Measurements from ENCODE around the gene WDR37.

The WDR37 gene

DNA sequence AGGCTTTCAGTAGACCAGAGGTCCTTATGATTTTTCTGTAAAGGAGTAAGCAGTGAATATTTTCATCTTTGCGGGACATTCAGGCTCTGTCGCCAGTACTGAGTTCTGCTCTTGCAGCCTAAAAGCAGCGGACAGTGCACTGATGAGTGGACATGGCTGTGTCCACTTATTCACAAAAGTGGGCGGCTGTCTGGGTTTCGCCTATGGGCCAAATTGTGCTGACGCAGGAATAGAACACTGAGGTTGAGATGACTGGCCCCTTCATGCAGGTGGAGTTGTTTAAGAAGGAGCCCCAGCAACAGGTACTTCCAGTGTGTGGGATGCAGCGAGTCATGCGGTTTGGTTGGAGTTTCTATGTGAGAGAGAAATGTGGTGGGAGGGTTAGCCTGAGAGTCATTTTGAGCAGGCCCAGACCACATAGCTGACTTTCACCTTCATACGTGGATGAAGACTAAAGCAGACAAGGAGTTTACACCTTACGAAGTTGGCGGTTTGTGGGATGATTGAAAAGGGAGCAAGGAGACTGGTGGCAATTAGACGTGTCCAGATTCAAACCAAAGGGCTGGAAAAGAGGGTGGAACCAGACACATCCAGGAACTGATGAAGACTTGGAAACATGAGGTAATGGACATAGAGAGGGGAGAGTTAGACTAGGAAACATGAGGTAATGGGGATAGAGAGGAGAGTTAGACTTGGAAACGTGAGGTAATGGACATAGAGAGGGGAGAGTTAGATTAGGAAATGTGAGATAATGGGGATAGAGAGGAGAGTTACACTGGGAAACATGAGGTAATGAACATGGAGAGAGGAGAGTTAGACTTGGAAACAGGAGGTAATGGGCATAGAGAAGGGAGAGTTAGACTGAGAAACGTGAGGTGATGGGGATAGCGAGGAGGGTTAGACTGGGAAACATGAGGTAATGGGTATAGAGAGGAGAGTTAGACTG lies 38.2 kb downstream of the WDR37 start:
- DNase-seq (ENCODE audit: low spot score in 2 of 2) = no peak
- no peaks in the 10 kb centered on the region for H3K4me1 ChIP-seq
- H3K4me3 ChIP-seq = no peak overlapping the region
- H3K9me3 ChIP-seq = no peaks in the 10 kb centered on the region
- peaks cover 15% of the 10 kb centered on the region for H3K36me3 ChIP-seq (replicated peaks)
- in situ Hi-C loops (cut with MboI; ENCODE audit: low sequenced_read_pairs) = no loop called here
- no peaks in the 10 kb centered on the region for H3K27me3 ChIP-seq (ENCODE audit: low read depth)

DNA sequence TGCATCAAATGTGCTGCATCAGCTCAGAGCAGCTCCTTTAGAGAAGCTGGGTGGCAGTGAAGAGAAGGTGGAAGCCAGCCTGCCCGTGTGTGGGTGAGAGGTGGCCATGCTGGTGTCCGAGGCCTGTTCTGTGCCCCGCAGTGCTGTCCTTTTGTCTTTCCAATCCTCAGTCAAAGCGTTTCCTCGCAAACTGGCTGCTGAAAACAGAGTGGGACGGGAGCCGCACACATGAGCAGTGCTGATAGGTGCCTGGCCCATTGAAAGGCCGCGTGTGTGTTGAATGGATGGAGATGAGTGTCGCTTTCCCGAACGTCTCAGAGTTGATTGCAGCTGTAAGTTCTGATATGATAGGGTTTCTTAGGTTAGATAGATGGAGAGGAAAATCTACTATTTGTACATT lies 39.3 kb downstream of the WDR37 start:
- in situ Hi-C loops (cut with MboI; ENCODE audit: low sequenced_read_pairs) = no loop called here
- DNase-seq (ENCODE audit: low spot score in 2 of 2) = no peak

DNA sequence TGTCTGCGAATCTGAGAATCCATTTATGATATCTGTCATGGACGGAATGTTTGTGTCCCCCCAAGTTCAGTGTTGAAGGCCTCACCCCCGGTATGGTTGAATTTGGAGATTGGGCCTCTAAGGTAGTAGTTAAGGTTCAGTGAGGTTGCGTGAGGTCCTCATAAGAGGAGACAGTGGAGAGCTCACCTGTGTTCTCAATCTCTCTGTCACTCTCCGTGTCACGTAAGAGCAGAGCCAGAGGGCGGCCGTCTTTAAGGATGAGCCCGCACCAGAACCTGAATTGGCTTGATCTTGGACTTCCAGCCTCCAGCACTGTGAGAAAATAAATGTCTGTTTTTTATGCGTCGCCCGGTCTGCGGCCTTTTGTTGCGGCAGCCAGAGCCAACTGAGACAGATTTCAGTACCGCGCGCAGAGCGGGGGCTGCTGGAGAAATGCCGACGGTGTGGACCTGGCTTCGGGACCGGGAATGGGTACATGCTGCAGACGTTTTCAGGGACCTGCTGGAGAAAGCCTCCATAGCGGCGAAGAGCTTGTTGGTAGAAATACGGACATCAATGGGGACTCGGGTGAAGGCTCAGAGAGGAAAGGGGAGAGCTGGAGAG lies 40.2 kb downstream of the WDR37 start:
- no peaks in the 10 kb centered on the region for H3K4me1 ChIP-seq
- peaks cover 9% of the 10 kb centered on the region for H3K36me3 ChIP-seq (replicated peaks)
- H3K27me3 ChIP-seq (ENCODE audit: low read depth) = no peaks in the 10 kb centered on the region
- DNase-seq (ENCODE audit: low spot score in 2 of 2) = no peak
- no peaks in the 10 kb centered on the region for H3K9me3 ChIP-seq
- no peak overlapping the region for H3K4me3 ChIP-seq
- in situ Hi-C loops (cut with MboI; ENCODE audit: low sequenced_read_pairs) = no loop called here

More for the DNA sequence above, 39.3 kb downstream of the WDR37 start:
- Histone ChIP-seq H3K4me1 (no peaks in the 10 kb centered on the region), H3K4me3 (no peak overlapping the region), H3K27me3 (ENCODE audit: low read depth) (no peaks in the 10 kb centered on the region), H3K36me3 (replicated peaks) (peaks cover 13% of the 10 kb centered on the region), H3K9me3 (no peaks in the 10 kb centered on the region)

DNA sequence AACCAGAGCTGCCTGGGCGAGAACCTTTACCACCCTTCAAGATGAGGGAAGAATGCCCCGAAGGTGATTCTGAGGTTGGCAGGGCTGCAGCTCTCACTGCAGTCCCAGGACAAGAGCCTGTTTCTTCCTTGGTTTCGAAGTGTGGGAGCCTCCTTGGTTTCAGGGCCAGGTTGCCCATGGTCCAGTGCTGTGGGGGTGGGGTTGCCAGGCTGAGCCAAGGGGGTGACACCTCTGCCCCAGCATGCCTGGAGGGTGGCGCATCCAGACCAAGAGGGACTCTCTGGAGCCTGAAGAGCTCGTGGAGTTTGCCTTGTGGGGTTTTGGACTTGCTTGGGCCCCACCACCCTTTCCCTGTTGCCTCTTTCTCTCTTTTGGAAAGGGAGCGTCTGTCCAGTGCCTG lies 41.3 kb downstream of the WDR37 start:
- H3K4me3 ChIP-seq = no peak overlapping the region
- peaks cover 9% of the 10 kb centered on the region for H3K36me3 ChIP-seq (replicated peaks)
- H3K9me3 ChIP-seq = no peaks in the 10 kb centered on the region
- no peaks in the 10 kb centered on the region for H3K4me1 ChIP-seq
- in situ Hi-C loops (cut with MboI; ENCODE audit: low sequenced_read_pairs) = no loop called here
- DNase-seq (ENCODE audit: low spot score in 2 of 2) = no peak
- H3K27me3 ChIP-seq (ENCODE audit: low read depth) = no peaks in the 10 kb centered on the region

DNA sequence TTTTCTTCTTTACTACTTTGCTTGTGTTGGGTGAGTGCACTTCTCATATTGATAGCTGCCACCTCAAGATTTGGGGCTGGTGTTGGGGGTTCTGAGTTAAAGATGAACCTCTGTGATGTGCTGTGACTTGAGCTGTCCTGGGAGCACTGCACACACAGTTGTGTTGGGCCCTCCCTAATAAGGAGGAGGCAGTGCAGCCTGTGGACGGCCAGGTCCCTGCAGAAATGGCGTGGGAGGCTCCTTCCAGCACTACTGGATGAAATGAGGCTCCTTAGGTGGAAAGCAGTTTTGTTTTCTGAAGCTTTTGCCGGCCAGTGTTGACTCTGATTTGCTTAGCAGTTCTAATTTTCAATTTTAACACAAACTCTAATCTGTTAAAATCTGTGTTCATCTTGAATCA lies 44.0 kb downstream of the WDR37 start:
- Histone ChIP-seq H3K4me1 (no peaks in the 10 kb centered on the region), H3K9me3 (no peaks in the 10 kb centered on the region), H3K36me3 (replicated peaks) (peaks cover 16% of the 10 kb centered on the region), H3K27me3 (ENCODE audit: low read depth) (no peaks in the 10 kb centered on the region), H3K4me3 (no peak overlapping the region)
- no peak for DNase-seq (ENCODE audit: low spot score in 2 of 2)
- in situ Hi-C loops (cut with MboI; ENCODE audit: low sequenced_read_pairs) = no loop called here

DNA sequence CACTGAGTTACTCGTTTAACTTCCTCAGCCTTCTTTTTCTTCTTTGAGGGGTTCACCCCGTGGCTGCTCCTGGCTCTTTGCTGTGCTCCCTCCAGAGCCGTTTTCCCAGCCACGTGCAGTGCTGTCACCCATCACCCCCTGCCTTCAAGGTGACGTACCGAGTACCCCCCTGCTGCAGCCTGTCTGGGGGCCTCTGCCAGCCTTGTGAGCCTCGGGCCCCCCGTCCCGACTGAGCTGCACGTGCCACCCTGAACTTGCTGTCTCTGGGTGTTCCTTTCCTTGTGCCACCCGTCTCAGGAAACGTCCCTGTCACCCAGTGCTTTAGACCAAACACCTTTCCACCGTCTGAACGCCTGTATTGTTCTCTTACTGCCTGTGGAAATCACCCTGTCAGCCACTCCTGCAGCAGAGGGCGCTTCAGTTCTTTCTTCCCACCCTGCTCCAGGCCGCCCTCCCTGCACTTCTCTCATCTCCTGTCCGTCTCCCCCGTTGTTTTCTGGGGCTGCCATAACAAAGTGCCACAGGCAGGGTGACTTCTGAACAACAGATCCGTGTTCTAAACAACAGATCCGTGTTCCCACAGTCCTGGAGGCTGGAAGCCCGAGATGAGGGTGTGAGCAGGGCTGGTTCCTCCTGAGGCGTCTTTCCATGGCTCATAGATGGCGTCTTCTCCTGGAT lies 44.6 kb downstream of the WDR37 start:
- no peak overlapping the region for H3K4me3 ChIP-seq
- H3K4me1 ChIP-seq = no peaks in the 10 kb centered on the region
- no peaks in the 10 kb centered on the region for H3K9me3 ChIP-seq
- H3K36me3 ChIP-seq (replicated peaks) = peaks cover 13% of the 10 kb centered on the region
- in situ Hi-C loops (cut with MboI; ENCODE audit: low sequenced_read_pairs) = no loop called here
- H3K27me3 ChIP-seq (ENCODE audit: low read depth) = no peaks in the 10 kb centered on the region
- DNase-seq (ENCODE audit: low spot score in 2 of 2) = no peak

DNA sequence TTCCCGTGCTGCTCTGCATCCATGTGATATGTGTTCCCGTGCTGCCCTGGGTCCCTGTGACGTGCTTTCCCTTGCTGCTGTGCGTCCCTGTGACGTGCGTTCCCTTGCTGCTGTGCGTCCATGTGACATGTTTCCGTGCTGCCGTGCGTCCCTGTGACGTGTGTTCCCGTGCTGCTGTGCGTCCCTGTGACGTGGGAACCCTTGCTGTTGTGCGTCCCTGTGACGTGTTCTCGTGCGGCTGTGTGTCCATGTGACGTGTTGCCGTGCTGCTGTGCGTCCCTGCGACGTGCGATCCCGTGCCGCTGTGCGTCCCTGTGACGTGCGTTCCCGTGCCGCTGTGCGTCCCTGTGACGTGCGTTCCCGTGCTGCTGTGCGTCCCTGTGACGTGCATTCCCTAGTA lies 45.8 kb downstream of the WDR37 start:
- in situ Hi-C loops (cut with MboI; ENCODE audit: low sequenced_read_pairs) = no loop called here
- H3K4me1 ChIP-seq = no peaks in the 10 kb centered on the region
- H3K36me3 ChIP-seq (replicated peaks) = peaks cover 11% of the 10 kb centered on the region
- no peak for DNase-seq (ENCODE audit: low spot score in 2 of 2)
- H3K27me3 ChIP-seq (ENCODE audit: low read depth) = no peaks in the 10 kb centered on the region
- H3K4me3 ChIP-seq = no peak overlapping the region
- H3K9me3 ChIP-seq = no peaks in the 10 kb centered on the region

DNA sequence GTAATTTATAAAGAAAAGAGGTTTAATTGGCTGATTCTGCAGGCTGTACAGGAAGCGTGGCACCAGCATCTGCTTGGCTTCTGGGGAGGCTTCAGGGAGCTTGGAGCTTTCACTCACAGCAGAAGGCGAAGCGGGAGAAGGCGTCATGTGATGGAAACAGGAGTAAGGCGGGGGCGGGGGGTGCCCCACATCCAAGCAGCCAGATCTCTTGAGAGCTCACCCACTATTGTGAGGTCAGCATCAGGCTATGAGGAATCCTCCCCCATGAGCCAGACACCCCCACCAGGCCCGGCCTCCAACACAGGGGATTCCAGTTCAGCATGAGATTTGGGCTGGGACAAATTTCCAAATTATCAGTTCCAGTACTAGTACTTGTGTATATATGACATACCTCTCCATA lies 46.2 kb downstream of the WDR37 start:
- DNase-seq (ENCODE audit: low spot score in 2 of 2) = no peak
- Histone ChIP-seq H3K4me3 (no peak overlapping the region), H3K36me3 (replicated peaks) (peaks cover 13% of the 10 kb centered on the region), H3K27me3 (ENCODE audit: low read depth) (no peaks in the 10 kb centered on the region), H3K4me1 (no peaks in the 10 kb centered on the region), H3K9me3 (no peaks in the 10 kb centered on the region)
- in situ Hi-C loops (cut with MboI; ENCODE audit: low sequenced_read_pairs) = no loop called here

DNA sequence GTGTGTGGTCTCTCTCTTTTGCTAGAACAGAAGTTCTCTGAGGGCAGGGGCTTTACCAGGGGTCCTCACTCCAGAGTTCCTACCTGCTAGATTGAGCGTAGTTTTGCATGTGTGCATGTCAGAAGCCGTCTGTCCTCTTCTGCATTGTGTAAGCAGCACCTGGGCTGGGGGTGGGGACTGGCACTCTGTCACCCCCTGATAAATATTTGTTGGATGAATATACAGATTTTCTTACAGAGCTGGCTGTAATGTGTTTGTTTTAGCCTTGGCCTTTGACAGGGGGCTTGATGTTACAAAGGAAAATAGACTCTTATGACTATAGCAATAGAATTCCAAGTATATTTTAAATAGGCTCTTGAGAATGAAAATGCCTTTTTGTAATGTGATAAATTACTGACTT lies 46.6 kb downstream of the WDR37 start:
- no peaks in the 10 kb centered on the region for H3K27me3 ChIP-seq (ENCODE audit: low read depth)
- no peak for DNase-seq (ENCODE audit: low spot score in 2 of 2)
- H3K9me3 ChIP-seq = no peaks in the 10 kb centered on the region
- H3K4me3 ChIP-seq = no peak overlapping the region
- H3K4me1 ChIP-seq = no peaks in the 10 kb centered on the region
- in situ Hi-C loops (cut with MboI; ENCODE audit: low sequenced_read_pairs) = no loop called here
- peaks cover 14% of the 10 kb centered on the region for H3K36me3 ChIP-seq (replicated peaks)

DNA sequence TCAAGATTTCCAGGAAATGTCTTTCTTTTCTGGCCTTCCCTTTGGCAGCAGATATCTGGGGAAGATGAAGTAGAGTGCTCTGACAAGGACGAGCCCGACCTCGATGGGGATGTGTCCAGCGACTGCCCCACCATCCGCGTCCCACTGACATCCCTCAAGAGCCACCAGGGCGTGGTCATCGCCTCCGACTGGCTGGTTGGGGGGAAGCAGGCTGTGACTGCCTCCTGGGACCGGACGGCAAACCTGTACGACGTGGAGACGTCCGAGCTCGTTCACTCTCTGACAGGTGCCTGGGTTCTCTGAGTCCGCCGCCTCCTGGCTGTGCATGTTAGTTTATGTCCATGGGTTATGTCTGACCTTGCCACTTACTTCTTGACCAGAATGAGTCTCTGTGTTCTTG lies 47.4 kb downstream of the WDR37 start:
- DNase-seq (ENCODE audit: low spot score in 2 of 2) = no peak
- H3K4me3 ChIP-seq = no peak overlapping the region
- in situ Hi-C loops (cut with MboI; ENCODE audit: low sequenced_read_pairs) = no loop called here
- no peaks in the 10 kb centered on the region for H3K9me3 ChIP-seq
- peaks cover 19% of the 10 kb centered on the region for H3K36me3 ChIP-seq (replicated peaks)
- H3K4me1 ChIP-seq = no peaks in the 10 kb centered on the region
- no peaks in the 10 kb centered on the region for H3K27me3 ChIP-seq (ENCODE audit: low read depth)

DNA sequence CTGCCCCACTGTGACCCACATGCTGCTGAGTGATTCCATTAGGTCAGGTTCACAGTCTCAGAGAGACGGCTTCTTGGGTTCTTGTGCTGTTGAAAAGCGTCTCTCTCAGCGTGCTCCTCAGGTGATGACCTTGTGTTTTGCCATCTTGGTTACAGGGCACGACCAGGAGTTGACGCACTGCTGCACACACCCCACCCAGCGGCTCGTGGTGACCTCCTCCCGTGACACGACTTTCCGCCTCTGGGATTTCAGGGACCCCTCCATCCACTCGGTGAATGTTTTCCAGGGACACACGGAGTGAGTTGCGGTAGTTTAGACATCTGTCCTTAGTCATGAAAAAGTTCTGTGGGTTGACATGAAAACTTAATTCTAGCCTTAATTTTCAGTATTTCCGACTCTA lies 48.8 kb downstream of the WDR37 start:
- peaks cover 19% of the 10 kb centered on the region for H3K36me3 ChIP-seq (replicated peaks)
- in situ Hi-C loops (cut with MboI; ENCODE audit: low sequenced_read_pairs) = no loop called here

DNA sequence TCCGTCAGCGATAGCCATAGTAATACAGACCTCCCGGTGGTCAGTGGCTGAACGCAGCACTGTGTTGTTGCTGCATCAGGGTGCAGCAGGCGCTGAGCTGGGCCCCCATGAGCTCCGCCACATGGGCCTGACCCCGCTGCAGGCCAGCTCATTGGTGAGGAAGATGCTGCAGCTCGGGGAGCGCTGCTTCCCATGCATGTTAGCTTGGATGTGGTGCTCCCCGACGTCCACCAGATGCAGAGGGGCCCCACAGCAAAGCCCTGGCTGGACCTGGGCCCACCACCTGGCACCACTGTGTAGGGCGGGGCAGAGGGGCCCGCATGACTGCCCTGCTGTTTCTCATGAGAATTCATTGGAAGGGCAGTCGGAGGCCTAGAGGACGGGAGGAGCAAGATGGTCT lies 50.8 kb downstream of the WDR37 start:
- no peak for DNase-seq (ENCODE audit: low spot score in 2 of 2)
- in situ Hi-C loops (cut with MboI; ENCODE audit: low sequenced_read_pairs) = no loop called here
- Histone ChIP-seq H3K4me3 (no peak overlapping the region), H3K4me1 (no peaks in the 10 kb centered on the region), H3K27me3 (ENCODE audit: low read depth) (no peaks in the 10 kb centered on the region), H3K9me3 (no peaks in the 10 kb centered on the region), H3K36me3 (replicated peaks) (peaks cover 25% of the 10 kb centered on the region)

More for the DNA sequence above, 48.8 kb downstream of the WDR37 start:
- Histone ChIP-seq H3K4me1 (no peaks in the 10 kb centered on the region), H3K27me3 (ENCODE audit: low read depth) (no peaks in the 10 kb centered on the region), H3K4me3 (no peak overlapping the region), H3K9me3 (no peaks in the 10 kb centered on the region)
- DNase-seq (ENCODE audit: low spot score in 2 of 2) = no peak

DNA sequence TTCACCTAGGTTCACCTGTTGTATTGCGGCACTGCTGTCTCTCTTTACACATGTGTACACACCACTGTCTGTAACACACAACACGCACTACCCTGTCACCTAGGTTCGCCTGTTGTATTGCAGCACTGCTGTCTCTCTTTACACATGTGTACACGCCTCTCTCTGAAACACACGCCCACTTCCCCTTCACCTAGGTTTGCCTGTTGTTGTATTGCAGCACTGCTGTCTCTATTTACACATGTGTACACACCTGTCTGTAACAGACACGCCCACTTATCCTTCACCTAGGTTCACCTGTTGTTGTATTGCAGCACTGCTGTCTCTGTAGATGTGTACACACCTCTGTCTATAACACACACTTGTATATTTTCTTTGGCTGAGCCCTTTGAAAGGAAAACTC lies 51.5 kb downstream of the WDR37 start:
- Histone ChIP-seq H3K4me1 (no peaks in the 10 kb centered on the region), H3K9me3 (no peaks in the 10 kb centered on the region), H3K36me3 (replicated peaks) (peaks cover 30% of the 10 kb centered on the region), H3K4me3 (no peak overlapping the region), H3K27me3 (ENCODE audit: low read depth) (no peaks in the 10 kb centered on the region)
- in situ Hi-C loops (cut with MboI; ENCODE audit: low sequenced_read_pairs) = no loop called here
- DNase-seq (ENCODE audit: low spot score in 2 of 2) = no peak

Data from HAP-1 (cell line).